GM21447 (cell line): ENCODE data around the gene RAB5B.
"Not testable (repeated sequence)": the region's sequence is repeated elsewhere in the genome, so short reads cannot be mapped to it uniquely, and the experiment has no call there.

Source experiments
- ATAC-seq: cut with Tn5 transposase; IDR thresholded peaks from one replicate; pipeline ENCODE4 v1.9.1; 2021; ENCODE audit not compliant: unreplicated experiment

Gene RAB5B

DNA sequence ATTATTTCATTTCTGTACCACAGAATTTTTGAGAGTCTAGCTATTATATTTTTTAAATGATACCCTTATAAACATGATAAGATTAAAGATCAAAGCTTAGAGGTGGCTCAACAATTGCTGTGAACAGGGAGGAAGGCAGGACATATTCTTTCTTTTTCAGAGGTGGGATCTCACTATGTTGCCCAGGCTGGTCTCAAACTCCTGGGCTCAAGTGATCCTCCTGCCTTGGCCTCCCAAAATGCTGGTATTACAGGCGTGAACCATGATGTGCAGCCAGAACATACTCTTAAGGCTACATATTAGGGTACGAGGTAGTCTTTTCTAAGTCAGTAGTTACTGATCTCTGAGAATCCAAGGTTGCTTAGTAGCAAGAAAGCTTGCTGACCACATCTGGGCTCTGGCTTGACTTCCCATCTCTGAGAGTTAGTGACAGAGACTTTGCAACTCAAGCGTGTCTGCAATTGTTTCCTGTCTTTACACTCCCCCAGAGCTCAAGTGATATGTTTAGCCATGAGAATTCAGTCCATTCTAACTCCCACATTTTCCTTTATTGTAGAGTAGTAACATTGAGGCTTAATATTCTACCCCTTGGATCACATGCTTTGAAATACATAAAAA lies 8.6 kb downstream of the RAB5B start:
- ATAC-seq: peak; percentile 85

DNA sequence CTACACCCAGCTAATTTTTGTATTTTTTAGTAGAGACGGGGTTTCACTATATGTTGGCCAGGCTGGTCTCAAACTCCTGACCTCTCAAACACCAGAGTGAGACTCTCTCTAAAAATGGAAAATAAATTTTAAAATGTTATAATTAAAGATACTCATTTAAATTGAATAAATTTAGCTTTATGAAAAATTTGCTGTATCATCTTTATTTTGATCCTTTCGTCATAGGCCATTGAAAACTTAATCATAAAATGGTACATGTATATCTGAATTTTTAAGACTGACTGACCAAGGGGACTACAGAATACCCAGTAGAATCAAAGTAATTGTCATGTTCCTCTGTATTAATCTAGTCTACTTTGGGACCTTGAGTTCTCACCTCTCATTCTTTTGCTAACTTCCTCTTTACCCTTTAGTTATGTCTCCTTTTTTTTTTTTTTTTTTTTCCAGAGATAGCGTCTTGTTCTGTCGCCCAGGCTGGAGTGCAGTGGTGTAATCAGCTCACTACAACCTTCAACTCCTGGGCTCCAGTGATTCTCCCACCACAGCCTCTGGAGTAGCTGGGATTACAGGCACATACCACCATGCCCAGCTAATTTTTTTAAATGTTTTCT lies 9.5 kb downstream of the RAB5B start:
- no peak for ATAC-seq

DNA sequence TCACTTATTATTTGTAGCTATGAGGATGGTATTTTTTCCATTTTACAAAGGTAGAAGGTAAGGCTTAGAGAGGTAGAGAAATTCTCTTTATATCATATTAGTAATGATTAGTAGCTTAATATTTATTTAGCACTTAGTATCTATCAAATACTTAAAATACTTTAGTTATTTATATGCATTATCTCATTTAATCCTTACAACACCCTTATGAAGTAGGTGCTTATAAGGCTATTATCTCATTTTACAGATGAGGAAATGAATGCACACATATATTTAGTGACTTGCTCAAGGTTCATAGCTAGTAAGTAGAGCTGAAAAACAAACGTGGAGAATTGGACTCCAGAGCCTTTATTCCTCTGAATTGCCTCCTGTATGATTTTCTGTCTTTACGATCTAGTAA lies 11.0 kb downstream of the RAB5B start:
- no peak for ATAC-seq

DNA sequence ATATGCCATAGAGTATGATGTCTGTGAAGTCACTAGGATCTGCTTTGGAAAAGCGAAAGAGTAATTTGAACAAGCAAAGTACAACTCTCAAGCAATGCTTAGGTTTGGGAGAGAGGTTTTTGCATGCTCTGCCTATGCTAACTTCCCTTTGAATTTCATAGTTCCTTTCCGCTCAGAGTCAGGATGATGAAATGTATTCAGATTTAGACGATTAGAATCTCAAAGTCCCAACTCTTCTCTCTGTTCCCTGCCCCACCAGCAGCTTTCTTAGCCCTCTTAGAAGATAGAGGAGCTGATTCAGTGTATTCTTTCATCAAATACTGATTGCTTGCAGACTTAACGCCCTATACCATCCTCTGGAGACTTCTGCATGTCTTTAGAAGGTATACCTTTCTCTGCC lies 11.5 kb downstream of the RAB5B start:
- ATAC-seq: no peak

DNA sequence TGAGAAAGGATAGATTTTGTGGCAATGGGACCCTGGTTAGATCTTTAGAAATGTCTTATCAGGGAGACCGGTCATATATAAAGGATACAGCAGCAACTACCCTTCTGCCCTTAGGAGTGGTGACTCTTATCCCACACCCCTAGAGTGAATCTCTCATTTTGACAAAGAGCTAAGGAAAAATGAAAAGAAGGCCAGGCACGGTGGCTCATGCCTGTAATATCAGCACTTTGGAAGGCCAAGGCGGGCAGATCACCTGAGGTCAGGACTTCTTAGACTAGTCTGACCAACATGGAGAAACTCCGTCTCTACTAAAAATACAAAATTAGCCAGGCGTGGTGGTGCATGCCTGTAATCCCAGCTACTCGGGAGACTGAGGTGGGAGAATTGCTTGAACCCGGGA lies 12.1 kb downstream of the RAB5B start:
- not testable (repeated sequence) for ATAC-seq

DNA sequence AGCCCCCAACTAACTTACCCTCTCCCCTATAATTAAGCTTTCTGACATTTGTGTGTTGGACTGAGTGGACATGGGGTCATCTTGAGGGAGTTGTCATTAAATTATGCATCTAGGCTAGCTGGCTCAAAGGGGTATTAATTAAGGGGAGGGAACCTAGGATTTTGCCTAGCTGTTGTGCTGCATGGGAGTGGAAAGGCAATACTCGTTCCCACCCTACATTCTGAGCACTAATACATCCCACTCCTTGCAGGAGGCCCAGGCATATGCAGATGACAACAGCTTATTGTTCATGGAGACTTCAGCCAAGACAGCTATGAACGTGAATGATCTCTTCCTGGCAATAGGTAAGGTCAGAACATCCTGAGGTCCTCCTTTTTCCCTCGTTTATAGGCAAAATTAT lies 17.2 kb downstream of the RAB5B start:
- no peak for ATAC-seq

DNA sequence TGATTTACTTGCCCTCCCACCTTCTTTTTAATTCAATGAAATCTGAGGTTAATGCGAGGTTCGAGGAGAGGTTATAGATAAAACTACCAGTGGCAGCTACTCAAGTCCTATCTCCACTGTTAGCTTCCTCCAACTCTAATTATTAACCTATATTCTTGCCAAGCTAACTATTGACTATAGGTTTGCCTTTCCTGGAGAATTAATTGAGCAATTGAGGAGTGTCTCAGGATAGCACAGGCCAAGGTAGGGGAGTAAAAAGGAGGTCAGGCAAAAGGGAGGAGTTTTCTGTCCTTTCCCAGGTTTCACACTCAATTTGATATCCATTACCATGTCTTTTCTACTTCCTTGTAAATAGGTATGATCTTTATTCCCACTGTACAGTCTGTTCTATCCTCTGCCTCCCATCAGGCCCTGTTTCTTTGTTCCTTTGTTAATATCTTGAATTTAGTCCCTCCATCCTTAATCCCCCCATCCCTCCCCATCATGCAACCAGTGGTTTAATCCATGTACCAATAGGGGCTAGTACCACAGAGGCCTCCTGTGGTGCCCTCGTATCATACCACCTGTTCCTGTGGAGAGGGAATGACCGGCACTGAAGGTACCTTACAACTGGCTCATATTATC lies 19.5 kb downstream of the RAB5B start:
- ATAC-seq: no peak

DNA sequence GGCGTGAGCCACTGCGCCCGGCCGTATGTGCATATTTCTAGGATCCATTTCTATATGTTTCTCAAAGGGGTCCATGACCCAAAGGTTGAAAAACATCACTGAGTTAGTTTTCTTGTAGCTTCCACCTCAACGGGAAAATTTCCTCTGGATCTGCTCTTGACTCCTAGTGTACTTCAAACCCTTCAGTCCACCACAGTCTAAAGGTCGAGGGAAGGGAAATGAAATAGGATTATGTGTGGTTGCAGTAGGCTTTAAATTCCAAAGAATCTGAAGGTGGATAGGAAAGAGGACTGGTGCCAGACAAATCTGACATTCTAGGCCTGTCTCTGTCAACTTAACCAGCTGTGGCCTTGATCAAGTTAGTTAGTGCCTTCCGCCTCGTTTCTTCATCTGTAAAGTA lies 21.5 kb downstream of the RAB5B start:
- ATAC-seq: no peak

DNA sequence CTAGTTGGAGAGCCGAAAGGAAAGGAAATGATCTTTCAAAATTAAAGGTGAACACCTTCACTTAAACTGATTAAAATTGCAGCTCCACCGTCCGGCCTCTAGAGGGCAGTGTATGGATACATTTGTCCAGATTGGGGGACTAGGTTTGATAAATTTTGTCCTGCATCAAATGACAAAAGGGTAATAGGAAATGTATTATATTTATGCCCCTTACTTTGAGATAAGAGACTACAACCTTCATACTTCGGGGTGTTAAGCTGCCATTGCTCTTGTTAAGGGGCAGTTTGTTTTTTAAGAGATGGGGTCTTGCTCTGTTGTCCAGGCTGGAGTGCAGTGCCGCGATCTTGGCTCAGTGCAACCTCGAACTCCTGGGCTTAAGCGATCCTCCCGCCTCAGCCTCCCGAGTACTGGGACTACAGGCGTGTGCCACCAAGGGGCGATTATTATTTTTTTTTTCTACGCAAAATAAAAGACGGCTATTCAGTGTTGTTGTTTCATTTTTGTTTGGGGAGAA lies 22.4 kb downstream of the RAB5B start:
- no peak for ATAC-seq

DNA sequence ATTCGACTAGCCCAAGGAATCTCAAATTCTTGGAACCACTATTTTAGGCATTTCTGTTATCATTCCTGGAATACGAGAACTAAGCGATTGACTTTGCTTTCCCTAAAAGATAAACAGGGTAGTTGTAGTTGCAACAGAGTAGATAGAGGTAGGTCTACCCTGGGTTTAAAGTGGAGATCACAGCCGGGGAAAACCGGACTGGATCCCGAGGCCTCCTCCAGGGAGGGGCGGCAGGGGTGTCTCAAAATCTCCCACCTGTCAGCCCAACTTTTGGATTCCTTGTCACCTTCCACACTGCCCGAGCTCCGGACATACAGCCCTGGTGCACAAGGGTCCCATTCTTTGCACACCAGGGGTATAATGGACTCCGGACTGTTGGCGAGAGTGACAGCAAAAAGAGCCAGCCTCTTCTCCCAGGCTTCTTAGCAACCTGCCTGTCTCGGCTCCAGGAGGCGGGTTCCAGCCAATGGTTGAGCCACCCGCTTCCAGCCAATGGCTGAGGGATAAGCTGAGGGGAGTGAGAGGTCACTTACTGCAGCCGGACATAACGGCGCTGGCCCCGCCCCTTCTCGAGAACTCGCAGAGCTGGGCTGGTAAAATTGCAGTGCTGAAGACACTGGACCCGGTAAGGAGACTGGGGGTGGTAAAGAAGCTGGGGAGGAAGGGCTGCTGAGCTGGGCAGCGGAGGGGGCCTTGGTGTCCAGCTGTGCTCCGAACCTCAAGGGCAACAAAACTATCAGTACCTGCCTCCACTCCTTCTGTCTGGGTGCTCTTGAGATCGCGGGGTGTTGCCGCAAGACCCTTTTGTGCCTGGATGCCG lies 23.0 kb downstream of the RAB5B start, which contains the start of gene SUOX:
Gene SUOX (plus strand): TSS at position 562 of the 820 bp plus-strand sequence. CDS start 4,946 bp downstream, outside the sequence.
- ATAC-seq: peak; percentile 98

DNA sequence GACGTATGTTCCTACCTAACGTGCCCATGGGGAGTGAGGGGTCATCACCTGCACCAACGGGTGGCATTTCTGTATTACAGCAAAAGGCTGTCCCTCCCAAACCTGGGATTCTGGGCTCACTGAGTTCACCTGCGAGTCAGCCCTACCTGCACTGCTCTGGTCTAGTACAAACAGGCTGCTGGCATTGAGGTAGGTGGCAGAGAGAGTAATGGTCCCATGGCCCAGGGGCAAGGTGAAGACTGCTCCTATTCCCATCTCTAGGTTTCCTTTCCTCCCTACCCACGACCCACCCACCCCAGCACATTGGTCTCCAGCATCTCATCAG lies 23.6 kb downstream of the RAB5B start:
- ATAC-seq: no peak

DNA sequence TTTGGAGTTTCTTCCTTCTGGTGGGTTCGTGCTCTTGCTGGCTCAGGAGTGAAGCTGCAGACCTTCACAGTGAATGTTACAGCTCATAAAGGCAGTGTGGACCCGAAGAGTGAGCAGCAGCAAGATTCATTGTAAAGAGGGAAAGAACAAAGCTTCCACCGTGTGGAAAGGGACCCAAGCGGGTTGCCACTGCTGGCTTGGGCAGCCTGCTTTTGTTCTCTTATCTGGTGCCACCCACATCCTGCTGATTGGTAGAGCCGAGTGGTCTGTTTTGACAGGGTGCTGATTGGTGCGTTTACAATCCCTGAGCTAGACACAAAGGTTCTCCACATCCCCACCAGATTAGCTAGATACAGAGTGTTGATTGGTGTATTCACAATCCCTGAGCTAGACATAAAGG lies 25.6 kb downstream of the RAB5B start:
- ATAC-seq: not testable (repeated sequence)

DNA sequence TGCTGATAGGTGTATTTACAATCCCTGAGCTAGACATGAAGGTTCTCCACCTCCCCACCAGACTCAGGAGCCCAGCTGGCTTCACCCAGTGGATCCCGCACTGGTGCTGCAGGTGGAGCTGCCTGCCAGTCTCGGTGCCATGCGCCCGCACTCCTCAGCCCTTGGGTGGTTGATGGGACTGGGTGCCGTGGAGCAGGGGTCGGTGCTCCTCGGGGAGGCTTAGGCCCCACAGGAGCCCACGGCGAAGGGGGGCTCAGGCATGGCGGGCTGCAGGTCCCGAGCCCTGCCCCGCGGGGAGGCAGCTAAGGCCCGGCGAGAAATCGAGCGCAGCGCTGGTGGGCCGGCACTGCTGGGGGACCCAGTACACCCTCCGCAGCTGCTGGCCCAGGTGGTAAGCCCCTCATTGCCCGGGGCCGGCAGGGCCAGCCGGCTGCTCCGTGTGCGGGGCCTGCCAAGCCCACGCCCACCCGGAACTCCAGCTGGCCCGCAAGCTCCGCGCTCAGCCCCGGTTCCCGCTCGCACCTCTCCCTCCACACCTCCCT lies 26.2 kb downstream of the RAB5B start:
- ATAC-seq: not testable (repeated sequence)

DNA sequence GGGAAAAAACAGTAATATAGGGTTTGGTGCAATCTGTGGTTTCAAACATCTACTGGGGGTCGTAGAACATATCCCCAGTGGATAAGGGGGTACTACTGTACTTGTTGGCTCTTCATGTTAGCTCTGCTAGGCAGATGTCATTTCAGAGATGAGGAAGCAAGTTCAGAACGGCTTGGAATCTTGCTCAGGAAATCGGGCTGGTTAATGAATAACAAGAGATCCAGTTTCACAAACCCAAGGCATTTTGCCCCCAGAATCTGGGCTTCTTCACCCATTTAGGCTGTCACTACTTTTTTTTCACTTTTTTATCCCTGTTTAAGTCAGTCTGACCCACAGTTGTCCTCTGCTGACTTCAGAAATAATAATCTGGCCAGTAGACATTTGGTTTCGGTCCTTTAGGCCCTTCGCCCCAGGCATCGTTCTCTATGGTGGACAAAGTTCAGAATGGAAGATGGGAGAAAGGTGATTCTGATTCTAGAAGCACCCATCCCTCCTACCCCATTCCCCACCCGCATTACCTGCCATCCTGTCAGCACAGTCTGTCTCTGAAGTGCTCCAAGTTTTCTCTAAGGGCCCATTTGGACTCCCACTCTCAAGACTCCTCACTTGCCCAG lies 27.7 kb downstream of the RAB5B start:
- no peak for ATAC-seq

DNA sequence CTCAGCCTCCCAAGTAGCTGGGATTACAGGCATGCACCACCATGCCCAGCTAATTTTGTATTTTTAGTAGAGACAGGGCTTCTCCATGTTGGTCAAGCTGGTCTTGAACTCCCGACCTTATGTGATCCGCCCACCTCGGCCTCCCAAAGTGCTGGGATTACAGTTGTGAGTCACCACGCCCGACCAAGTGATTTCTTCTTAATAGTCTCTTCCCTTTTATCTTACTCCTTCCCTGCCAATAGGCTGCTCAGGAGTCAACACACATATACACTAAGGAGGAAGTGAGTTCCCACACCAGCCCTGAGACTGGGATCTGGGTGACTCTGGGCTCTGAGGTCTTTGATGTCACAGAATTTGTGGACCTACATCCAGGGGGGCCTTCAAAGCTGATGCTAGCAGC lies 29.5 kb downstream of the RAB5B start:
- not testable (repeated sequence) for ATAC-seq

DNA sequence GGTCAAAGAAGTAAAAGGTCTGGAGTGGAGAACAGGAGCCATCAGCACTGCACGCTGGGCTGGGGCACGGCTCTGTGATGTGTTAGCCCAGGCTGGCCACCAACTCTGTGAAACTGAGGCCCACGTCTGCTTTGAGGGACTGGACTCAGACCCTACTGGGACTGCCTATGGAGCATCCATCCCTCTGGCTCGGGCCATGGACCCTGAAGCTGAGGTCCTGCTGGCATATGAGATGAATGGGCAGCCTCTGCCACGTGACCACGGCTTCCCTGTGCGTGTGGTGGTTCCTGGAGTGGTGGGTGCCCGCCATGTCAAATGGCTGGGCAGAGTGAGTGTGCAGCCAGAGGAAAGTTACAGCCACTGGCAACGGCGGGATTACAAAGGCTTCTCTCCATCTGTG lies 30.3 kb downstream of the RAB5B start:
- ATAC-seq: no peak

DNA sequence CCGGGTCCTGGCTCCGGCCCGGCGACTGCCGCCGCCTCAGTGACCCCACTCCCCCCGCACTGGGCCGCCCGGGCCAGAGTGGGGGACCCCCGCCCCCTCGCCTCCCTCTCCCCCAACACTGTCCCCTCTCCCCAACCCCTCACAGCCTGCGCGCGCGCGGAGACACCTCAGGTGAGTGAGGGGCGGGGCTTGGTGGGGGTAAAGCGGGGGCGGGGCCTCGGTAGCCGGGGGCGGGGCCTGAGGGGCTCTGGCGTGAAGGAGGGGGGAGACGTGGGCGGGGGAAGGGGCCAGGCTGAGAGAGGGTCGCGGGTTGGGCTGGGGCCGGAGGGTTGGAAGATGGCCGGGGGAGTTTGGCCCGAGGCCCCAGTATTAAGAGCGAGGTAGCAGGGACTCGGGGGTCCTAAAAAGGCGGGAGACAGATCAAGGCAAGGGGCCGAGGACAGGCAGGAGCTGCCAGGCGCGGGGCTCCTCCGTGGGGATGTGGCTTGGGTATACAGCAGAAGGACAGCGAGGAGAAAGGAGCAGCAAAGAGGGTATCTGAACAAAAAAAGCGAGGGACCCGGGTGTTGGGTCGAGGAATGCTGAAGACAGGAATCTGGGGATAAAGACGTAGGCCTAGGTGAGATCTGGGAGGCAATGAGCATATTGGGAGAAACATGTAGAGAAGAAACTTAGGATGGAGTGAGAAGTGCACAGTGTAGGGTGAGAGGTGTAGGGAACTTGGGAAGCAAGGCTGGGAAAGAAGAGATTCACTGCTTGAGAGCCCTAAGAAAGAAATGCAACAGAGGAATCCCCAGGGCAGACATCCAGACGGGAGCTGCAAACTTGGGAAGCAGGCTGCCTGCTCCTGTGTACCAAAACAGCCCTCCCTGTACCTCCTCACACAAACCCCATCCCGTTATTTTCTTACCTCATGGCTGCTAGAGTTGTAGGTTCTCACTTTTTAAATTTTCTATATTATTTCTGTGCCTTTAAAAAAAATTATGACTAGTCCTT lies 34.0 kb downstream of the RAB5B start:
- ATAC-seq: peak; percentile 56

DNA sequence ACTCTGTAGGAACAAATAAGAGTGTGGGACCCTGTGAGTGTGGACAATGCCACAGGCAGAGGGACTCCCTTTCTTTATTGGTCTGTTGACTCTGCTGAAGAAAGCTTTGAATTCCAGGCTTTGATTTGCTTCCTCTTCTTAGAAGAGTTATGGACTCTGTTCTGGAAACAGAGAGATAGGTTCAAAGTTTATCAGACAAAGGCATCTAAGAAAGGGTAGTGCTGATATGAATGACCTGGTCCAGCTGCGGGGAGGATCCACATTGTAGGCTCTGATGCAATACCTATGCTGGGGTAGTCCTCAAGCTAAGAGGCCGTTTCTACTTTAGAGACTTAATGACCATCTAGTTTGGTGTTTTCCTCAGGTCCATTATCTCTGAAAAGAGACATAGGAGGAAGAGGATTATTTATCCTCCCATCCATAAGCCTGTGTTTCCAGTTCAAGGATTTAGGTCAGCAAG lies 36.3 kb downstream of the RAB5B start:
- ATAC-seq: no peak

DNA sequence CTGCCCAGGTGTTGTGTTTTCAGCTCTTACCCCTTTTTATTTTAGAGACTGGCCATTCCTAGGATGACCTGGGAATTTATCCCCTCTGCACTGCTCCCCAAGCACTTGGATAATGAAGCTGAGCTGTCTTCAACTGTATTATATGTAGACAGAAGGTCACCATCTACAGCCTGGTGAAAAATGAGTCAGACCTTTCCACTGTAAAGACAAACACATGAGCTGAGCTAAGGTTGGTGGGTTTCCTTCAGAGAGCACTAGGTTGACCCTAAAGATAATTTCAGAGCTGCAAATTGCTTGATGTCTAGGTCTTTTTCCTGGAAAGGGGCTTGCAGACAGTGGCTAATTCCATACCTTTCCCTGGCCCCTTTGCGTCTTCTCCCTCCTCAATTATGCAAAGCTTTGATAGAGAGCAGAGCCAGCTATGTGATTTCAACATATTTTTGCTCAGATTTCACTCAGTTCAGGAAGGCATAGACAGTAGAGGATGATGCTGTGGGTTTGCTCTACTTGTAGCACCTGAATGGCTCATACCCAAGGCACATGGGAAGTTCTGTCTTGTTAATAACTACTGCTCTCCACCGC lies 37.7 kb downstream of the RAB5B start:
- no peak for ATAC-seq
